ENCODE data around the gene FILIP1L.

DNA sequence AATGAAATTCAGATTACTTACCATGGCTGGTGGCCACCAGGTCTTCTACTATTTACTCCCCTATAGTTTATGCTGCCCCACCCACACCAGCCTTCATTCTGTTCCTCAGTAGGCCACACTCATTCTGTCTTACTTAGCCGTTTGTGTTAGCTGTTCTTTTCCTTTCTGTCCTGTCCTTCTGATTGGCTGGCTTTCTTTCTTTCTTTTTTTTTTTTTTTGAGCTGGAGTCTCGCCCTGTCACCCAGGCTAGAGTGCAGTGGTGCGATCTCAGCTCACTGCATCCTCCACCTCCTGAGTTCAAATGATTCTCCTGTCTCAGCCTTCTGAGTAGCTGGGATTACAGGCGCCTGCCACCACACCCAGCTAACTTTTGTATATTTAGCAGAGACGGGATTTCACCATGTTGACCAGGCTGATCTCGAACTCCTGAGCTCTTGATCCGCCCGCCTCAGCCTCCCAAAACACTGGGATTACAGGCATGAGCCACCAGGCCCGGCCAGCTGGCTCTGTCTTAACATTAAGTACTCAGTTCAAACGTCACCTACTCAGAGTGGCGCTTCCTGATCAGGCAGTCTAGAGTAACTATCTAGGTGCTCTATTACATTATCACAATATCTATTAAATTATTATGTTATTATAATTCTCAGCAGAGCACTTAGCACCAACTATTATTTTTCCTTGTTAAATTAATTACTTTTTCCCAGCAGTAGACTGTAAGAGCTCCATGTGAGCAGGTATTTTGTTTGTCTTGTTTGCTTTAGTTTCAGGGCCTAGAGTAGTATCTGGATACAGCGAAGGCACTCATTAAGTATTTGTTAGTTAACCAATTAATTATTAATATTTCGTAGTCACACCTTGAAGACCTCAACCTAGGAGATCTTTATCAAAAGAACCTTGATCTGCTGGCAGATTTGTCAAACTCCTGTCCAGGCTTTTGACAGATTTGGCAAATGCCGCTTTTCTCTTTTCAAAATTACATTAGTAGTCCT, 290.3 kb downstream of the FILIP1L start:
- no peak for TF ChIP-seq TOX (CRISPR knock-in tag; IDR thresholded peaks at IDR 0.05; ENCODE audit: borderline replicate concordance)
- no peak for TF ChIP-seq ZFP30 (CRISPR knock-in tag; IDR thresholded peaks at IDR 0.05)
